ENCODE measurements around the gene CCDC85C.

Gene CCDC85C

DNA sequence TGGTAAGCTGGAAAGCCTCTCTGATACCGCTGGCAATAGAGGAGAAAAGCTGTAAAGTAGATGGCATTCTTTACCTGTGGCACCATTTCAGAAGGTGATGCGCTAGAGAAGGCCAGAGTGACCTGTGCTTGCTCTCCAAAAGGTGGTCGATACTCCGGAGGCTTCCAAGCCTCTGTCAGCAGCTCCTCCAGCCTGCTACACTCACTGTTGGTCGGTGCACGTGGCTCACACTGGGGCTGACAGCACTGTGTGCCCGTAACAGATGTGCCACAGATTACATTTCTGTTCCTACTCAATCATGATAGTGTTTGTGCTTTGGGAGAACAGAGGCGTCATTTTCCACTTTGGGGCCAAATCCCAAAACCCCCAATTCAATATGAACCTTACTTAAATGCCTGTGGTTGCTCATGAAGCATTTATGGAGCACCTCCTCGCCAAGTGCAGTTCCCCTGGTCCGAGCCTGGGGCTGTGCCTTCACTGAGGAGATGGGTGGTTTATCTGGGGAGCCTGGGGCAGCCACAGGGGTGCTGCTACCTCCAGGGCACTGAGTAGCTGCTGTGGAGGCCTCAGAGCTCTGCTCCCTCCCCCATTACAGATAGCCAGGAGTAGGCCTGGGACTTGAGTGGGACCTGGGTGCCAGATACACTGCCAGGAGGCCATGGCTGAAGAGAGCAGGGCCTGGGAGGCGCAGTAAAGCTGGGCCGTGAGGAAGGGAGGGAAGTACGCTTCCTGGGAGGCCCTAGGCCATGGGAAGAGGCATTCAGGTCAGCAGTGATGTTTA is 96.0 kb downstream of the CCDC85C start:
- no peak for DNase-seq

DNA sequence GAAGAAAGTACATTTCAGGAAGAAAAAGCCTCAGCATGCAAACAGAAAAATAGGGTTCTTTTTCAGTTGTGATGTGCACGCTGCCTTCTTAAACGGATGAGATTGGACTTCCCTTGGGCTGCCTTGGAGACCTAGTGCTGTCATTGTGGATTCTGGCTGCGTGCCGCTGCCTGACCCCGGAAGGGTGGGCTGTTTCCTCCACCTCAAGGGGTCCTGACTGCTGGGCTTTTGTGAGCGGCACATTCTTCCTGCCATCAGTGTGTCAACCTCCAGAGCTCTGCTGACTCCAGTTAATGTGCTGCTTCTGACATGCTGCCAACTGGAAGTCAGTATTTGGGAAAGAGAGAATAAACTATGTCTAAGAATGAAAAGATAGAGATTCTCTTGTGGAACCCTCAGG is 97.7 kb downstream of the CCDC85C start:
- DNase-seq = no peak

DNA sequence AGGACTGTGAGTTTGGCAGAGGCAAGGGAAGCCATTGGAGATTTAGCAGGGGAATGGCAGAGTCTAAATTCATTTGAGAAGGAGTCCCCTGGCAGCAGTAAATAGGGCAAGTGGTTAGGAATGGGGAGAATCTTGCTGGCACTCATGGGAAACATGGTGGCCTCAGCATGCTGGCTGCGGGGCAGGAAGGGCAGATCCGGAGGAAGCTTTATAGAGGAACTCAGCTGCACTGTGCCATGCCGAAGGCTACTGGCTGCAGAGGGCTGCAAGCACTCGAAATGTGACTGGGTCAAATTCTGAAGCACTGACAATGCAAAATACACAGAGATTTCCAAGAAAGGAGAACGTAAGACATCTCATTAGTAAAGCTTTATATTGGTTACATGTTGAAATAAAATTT is 98.9 kb downstream of the CCDC85C start:
- DNase-seq = no peak

DNA sequence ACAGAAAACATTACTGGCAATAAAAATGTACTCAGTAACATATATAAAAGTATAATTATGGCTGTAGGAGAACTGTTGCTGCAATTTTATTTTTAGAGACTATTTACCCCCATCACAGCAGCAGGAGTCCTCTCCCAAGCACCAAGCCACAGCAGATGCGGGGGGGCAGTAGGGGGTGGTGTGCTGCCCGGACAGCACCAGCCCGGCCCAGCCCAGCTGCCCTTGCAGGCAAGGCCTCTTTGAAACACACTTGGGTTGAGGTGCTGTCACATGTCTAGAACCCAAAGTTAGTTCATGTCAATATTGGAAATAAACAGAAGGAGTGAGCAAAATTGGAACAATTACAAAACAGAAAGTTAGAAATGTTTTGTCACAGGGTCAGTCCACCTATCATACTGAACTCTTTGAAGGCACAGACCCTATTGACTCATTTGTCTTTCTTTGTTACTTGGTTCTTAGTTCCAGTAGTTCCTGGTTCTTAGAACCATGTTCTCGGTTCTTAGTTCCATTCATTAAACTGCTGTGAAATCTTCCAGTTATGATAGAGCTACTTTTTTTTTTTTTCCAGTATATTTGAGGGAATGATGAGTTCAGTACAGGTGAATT is 100.1 kb downstream of the CCDC85C start:
- DNase-seq = no peak

DNA sequence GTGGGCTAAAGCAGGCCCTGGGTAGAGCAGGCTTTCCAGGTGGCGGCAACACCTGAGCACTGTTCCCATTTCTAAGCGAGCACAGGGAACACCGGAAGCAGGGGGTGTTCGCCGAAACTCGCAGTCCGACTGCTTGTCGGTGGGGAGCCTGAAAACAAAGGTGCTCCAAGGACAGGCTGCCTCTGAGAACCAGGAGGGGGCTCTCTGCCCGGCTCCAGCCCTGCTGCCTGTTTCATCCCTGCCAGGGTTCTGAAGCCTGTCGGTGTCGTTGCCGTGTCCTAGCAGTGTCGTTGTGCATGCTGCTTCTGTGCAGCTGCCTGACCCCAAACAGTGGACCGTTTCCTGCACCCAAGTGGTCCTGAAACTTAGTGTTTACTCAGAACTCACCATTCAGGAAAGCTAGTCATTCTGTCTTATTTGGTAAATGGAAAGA is 101.0 kb downstream of the CCDC85C start:
- no peak for DNase-seq

GRCh38 chr14:99497894-99498293 is 106.1 kb downstream of the CCDC85C start:
- DNase-seq = no peak

GRCh38 chr14:99497341-99497740 is 106.7 kb downstream of the CCDC85C start:
- DNase-seq = no peak

DNA sequence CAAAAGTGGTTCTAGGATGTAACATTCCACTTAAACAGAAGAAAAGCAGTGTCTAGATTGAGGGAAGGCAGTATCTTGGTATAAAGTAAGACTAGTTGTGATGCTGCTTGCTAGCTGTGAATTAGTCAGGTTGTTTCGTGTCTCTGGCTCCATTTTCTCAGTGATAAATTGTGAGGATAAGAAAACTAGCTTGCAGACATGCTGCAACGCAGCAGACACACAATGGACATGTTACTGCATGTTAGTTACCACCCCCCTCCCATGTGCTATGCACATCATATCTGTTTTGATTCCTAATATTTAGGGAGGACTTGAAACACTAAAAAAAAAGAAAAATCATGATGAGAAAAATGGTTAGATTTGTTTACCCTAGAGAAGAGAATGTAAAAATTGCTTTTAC is 119.9 kb downstream of the CCDC85C start:
- DNase-seq = no peak

GRCh38 chr14:99481745-99482099 is 122.3 kb downstream of the CCDC85C start:
- peak; percentile 52 to 66 for DNase-seq

DNA sequence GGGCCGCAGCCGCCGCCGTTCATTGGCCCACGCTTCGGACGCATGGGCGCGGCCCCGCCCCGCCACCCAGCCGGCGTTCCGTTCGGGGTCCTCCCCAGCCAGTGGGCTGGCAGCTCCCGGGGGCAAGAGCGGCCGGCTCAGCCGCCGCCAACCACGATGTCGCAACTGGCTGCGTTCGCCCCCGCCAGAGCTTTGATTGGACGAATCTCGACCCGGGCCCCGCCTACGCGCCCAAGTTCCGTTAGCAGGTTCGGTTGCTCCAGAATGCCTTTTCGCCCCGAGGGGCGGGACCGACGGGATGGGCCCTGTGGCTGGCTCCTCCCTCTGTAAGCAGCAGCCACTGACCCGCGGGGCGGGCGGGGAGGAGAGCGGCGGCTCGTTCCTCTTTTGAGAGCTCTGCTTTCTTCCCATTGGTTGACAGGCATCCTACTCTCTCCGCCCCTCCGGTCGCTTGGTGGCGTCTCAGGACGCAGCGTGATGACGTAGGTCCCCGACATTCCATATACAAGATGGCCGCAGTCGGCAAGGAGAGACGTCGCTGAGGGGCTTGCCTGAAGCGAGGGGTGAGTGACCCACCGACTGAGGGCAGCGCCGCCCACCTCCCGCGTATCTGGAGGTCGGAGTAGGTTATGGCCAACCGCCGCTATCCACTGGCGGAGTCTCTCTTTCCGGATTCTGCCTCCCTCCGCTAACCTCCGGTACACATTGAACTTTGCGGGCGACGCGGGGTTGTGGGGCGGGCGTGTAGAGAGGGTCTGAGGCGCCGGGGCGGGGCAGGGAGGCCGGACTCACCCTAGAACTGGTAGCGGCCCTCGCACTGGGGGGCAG is 122.9 kb downstream of the CCDC85C start, which contains the start of gene CCNK:
CCNK (plus strand) TSS at position 493 of the 828 bp plus-strand sequence. CDS start 11,269 bp downstream, outside the sequence.
- peak; percentile 100 for DNase-seq

GRCh38 chr14:99479906-99480869 is 123.8 kb downstream of the CCDC85C start, which contains the start of gene SETD3:
TSS of gene SETD3 (minus strand) at chr14:99480859. CDS start at chr14:99465805, 15,054 bp downstream.
- DNase-seq = peak; percentile 83 to 86

GRCh38 chr14:99479160-99479905 is 124.7 kb downstream of the CCDC85C start:
- DNase-seq = no peak

GRCh38 chr14:99478128-99478527 is 125.9 kb downstream of the CCDC85C start:
- DNase-seq = no peak

DNA sequence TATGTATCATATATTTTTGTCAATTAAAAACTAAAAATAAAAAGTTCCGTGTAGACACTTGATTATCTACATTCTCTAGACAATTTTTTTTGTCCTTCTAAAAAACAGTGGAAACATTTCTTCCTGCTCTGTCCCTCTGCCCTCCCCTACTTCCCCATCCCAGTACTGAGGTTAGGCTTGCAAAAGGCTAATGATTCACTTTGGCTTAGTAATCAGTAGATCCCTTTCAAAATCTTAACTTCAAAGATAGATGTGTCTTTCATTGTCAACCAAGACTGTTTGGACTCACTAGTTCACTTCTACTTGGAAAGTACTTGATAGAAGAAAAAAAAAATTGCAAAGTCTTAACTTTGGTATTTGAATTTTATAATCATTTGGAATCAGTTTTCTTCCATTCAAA is 127.1 kb downstream of the CCDC85C start:
- DNase-seq = peak; percentile 81 to 82

DNA sequence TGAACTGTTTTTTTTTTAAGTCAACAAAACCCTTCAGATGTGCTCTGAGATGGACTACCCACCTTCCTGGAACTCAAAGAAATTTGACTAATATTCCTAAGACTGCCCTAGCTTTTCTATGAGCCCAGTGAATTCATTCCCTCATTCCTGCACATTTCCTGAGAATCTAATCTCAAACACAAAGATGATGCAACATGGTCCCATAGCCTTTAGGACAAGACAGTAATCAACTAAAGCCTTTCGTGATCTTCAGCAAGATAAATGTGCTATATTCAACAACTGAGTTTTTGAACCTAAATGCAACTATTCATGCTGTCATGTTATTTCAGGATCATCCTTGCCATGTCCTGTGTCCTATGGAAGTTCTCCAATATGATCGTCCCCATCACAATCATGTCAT is 128.3 kb downstream of the CCDC85C start:
- no peak for DNase-seq

- DNase-seq = no peak
Observed at GRCh38 chr14:99475179-99475578, 128.8 kb downstream of the CCDC85C start.

GRCh38 chr14:99473458-99473857 is 130.5 kb downstream of the CCDC85C start:
- DNase-seq = no peak

DNA sequence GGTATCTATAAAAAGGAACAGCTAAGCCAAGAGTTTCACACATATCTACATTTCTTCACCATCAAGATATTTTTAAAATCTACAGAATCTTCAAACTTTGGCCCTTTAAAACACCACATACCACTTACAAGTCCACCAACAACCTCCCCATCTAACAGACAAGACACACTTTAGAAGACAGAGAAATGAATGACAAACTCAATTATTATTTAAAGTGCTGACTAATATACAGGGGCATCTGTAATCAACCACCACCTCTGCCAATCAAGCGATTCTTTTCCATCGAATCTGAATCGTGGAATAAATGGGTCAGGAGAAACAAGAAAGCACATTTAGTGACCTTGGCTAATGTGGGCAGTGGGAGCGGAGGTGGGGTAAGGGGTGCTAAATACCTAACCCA is 131.1 kb downstream of the CCDC85C start:
- DNase-seq = no peak

DNA sequence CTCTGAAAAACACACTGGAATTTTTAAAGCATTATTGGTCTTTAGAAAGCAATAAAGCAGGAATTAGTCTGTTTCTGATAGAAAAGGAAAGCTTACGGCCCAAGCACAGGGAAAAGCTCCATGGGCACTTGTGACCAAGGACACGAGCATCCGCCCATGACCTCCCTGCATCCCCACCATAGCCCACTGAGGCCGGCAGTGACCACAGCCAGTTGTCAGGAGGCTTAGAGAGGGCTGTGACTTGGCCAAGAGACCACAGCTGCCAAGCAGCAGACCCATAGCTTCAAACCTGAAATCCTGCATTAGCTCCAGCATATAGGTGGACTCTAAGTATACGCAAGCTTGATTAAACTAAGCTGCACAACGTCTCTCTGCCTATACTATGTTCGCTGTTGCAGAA is 132.3 kb downstream of the CCDC85C start:
- DNase-seq = no peak

DNA sequence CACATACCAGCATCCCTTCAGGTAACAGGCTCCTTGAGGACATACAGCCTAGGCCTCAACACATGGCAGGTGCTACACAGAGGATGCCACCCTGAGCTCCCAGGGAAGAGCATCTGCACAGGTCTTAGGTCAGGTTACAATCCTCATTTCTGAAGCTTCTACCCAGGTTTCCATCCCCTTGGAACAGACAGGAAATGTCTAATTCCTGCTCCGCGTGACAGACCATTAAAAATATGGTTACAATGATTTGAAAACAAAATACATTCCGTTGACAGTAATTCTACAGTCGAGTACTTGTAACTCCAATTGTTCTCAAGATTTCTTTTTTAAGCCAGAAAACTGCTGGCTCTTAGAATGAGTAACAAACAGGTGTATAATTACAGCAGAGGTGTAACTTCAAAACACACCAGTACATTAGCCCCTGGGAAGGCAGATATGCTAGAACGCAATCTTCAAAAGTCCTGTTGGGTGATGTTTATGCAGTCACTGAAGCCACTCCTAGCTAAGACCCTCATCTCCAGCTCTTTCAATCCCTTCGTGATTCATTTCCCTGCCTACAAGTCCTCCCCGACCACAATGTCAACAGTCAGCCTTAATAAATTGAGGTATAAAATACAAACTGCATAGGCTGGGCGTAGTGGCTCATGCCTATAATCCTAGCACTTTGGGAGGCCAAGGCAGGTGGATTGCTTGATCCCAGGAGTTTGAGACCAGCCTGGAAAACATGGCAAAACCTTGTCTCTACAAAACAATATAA is 135.0 kb downstream of the CCDC85C start:
- no peak for DNase-seq

DNA sequence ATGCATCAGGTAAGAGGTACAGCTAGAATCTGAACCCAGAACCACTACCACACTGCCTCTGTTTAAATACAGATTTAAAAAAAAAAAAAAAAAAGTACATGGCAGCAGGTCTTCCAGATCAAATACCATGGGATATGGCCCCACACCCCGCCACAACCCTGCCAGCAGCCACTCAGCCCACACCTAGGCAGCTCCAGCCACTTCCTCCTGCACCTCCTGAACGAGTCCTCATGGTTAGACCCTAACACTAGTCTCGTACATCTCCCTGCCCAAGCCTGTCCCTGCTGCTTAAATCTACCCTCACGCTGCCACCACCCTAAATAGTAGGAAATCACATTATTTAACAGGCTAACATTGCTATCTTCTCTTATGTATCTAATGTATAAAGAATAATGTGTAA is 135.9 kb downstream of the CCDC85C start:
- no peak for DNase-seq

All from inflammatory macrophage treated with lipopolysaccharide for 1 hour (primary cell).